Right ventricle myocardium superior (tissue), 1 donor: ENCODE measurements around the gene HSDL2. TPM values are rescaled to one million over a fixed set of nuclear protein-coding genes. Genes with fewer than 3 reads are reported as not detected.
"Not testable (repeated sequence)": the region's sequence is repeated elsewhere in the genome, so short reads cannot be mapped to it uniquely, and the experiment has no call there.

Experiments used
- ATAC-seq: fragments of 200-7000 bp; cut with Tn5 transposase; one replicate; pipeline ENCODE4 v1.9.1; 2020; ENCODE audit warnings: mild to moderate bottlenecking; ENCODE audit not compliant: poor library complexity
- DNase-seq: peaks from one replicate; pipeline ENCODE4 v3.0.0-alpha.2; 2020
- intact Hi-C: fragments of 100-400 bp; cut with DNase I; formaldehyde crosslinking; loops from one replicate; pipeline ENCODE4 v1.11.2; 2022
- total RNA-seq: library from RNA; stranded (reverse); fragmentation: NEBNext Ultra II Directional; extraction: Animal tissue kit (Norgen Biotek cat#: 25700); gene quantifications from one replicate; pipeline ENCODE4 v1.2.1, GENCODE V29; 2021
- donor health status: DM: no; HTN: yes; CAD: no; lungs with severe emphysema.

Gene HSDL2
- total RNA-seq, 1 donor from 2014 or later, result 292 TPM

GRCh38 chr9:112382501-112383364 lies 2.8 kb downstream of the HSDL2 start:
- intact Hi-C loops, result no loop called here
- no peak for DNase-seq
- ATAC-seq, result no peak

DNA sequence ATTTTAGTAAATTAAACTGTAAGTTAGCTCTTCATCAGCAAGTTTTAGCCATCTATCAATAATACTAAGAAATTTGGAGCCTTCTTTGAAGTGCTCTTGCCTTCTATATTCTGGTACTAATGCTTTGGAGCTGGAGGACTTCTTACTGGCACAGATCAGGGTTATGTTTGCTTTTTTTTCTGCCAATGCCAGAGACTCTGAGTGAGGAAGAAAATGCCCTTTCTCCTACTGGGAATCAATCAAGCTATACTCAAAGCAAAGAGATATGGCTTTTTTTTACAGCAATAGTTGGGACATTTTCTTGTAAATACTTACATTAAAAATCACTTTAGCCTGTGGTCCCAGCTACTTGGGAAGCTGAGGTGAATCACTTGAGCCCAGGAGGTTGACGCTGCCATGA lies 4.3 kb downstream of the HSDL2 start:
- no peak for ATAC-seq
- no peak for DNase-seq
- intact Hi-C loops, result no loop called here

DNA sequence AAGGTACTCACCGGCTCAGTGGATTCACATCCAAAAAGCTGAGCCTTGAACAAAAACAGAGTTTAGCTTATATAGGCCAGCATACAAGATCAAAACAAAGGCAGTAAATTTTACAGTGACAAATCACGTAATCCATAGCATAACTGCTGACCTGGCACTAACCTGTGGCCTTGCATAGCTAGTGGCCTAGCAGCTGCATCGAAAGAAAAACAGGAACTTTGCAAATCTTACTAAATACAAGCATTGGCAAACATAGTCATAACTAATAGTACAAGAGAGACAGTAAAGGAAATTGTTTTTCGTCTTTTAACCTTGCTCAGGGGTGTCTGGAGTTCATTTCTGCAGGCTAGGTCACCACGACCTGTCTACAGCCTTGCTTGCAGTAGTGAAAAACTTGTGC lies 4.8 kb downstream of the HSDL2 start:
- ATAC-seq (no peak), DNase-seq (no peak)
- intact Hi-C loops, result no loop called here

- ATAC-seq (no peak), DNase-seq (no peak)
- intact Hi-C loops, result no loop called here
Observed at GRCh38 chr9:112387115-112387514, 7.2 kb downstream of the HSDL2 start.

DNA sequence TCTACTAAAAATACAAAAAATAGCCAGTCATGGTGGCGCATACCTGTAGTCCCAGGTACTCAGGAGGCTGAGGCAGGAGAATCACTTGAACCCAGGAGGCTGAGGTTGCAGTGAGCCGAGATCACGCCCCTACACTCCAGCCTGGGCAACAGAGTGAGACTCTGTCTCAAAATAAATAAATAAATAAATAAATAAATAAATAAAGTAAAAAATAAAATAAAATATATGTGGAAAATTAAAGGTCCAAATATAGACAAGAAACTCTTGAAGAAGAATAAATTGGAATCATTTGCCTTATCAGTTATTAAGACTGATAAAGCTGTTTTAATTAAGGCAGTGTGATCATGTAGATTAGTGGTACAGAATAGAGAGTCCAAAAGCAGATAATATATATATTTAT lies 10.0 kb downstream of the HSDL2 start:
- DNase-seq, ATAC-seq, intact Hi-C loops: not testable (repeated sequence)

GRCh38 chr9:112391936-112392560 lies 12.1 kb downstream of the HSDL2 start:
- intact Hi-C loops, ATAC-seq, DNase-seq: not testable (repeated sequence)

DNA sequence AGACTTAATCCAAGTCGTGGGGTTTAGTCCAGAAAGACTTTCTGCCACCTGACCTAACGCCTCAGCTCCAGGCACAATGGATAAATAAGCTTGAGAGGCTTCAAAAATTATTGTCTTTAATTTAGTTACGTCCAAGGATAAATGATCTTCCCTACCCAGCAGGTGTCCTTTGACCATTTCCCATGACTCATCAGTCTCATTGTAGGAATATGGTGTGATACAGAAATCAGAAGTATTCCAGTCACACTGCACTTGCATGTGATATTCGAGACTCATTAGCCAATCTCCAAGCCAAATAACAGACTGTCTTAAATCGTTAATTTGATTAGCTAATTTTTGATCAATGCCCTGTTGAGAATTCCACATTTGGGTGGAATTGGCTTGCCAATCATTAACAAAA lies 13.2 kb downstream of the HSDL2 start:
- intact Hi-C loops, ATAC-seq, DNase-seq: not testable (repeated sequence)

DNA sequence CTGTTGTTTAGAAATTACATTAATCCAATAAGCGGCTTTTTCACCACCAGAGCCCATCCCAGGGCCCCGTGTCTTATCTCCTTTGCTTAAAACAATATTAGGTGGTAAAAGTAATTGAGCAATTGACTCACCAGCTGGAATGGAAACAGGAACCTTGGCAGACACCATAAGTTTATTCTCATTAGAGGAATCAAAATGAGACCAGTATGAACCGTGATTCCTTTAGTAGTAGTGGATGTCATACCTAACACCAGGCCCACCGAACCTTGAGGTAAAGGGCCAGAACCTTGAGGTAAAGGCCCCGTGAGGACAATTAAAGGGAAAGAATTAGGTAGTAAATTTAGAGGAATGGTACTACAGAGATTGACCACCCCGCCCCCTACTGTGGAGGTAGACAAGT lies 16.5 kb downstream of the HSDL2 start:
- ATAC-seq (no peak), DNase-seq (no peak)
- intact Hi-C loops, result no loop called here

DNA sequence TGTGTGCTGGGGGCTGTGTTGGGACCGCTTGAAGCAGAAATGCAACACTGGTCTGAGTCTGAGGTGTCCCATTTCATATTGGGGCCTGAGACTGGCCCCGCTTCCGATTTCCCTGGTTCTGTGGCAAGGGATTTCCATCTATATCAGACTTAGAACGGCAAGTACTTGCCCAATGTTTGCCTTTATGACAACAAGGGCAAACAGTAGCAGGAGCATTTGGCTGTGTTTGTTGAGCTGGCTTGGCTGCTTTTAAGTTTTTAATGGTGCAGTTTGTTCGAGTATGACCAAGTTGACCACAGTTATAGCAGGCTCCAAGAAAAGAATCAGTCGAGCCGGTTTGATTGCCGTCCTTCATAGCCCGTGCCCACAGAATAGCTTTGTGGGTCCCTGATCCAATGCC lies 17.0 kb downstream of the HSDL2 start:
- ATAC-seq (no peak), DNase-seq (no peak)
- intact Hi-C loops, result no loop called here

GRCh38 chr9:112401175-112401815 lies 21.4 kb downstream of the HSDL2 start:
- intact Hi-C loops, result no loop called here
- no peak for ATAC-seq

DNA sequence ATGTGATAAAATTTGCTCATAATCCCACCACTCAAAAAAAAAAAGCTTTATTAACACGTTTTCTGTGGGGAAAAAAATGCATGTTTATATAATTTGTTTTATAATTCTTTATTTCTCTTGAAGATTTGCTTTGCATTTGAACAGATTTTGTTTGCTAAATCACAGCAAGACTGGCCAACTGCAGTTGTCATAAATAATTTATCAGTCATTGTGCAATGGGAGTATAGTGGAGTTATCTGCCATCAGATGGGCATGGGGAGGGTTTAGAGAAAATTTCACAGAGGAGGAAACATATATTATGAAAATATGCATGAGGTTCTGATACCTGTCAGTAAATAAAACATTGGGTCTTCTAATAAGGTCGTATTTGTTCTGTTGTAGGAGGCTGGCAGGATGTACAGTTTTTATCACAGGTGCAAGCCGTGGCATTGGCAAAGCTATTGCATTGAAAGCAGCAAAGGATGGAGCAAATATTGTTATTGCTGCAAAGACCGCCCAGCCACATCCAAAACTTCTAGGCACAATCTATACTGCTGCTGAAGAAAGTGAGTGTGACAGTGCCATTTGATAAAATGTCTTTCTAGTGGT lies 23.8 kb downstream of the HSDL2 start:
- ATAC-seq (no peak), DNase-seq (no peak)
- intact Hi-C loops, result no loop called here

More at GRCh38 chr9:112401175-112401815, 21.4 kb downstream of the HSDL2 start:
- DNase-seq, result no peak

DNA sequence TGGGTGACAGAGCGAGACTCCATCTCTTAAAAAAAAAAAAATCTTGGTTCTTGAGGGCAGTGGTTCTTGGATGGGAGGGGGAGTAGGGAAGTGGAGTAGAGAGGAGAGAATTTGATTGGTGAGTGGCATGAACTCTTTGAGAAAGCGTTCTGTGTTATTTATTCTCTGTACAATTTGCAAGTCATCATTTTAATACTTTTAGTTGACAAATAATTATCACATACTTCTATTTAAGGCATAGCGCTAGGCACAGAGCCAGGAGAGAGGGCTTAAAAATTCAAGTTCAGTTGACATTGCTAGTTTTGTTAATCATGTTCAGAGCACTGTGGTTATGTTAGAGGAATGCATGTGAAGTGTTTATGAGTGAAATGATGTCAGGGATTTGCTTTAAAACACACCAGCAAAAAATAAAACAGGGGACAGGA lies 24.6 kb downstream of the HSDL2 start:
- intact Hi-C loops, result no loop called here
- ATAC-seq (no peak), DNase-seq (no peak)

GRCh38 chr9:112408275-112408674 lies 28.4 kb downstream of the HSDL2 start:
- ATAC-seq (no peak), DNase-seq (no peak)
- intact Hi-C loops, result no loop called here

GRCh38 chr9:112408819-112409218 lies 28.9 kb downstream of the HSDL2 start:
- no peak for ATAC-seq
- intact Hi-C loops, result no loop called here
- DNase-seq, result no peak

GRCh38 chr9:112409758-112410157 lies 29.9 kb downstream of the HSDL2 start:
- no peak for DNase-seq
- intact Hi-C loops, result no loop called here
- ATAC-seq, result no peak

GRCh38 chr9:112411626-112412027 lies 31.7 kb downstream of the HSDL2 start:
- DNase-seq, result no peak
- intact Hi-C loops, result no loop called here
- ATAC-seq, result no peak

DNA sequence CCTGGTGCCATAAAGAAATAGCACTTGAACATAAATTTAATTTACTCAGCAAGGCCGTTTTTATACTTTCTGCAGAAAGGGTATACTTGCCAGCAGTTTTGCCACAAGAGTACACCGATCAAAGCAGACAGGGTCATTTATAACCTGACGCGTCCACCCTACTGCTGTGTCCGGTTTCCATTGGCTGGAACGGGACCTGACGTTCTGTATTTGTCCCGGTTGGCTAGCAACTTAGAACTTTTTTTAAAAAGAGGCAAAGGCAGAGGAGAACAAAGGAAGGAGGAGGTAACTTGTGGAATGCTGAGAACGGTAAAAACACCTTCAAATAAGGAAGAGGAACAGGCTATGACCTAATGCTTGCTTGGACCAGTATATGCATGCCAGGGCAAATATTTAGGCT lies 33.8 kb downstream of the HSDL2 start:
- ATAC-seq, intact Hi-C loops, DNase-seq: not testable (repeated sequence)

DNA sequence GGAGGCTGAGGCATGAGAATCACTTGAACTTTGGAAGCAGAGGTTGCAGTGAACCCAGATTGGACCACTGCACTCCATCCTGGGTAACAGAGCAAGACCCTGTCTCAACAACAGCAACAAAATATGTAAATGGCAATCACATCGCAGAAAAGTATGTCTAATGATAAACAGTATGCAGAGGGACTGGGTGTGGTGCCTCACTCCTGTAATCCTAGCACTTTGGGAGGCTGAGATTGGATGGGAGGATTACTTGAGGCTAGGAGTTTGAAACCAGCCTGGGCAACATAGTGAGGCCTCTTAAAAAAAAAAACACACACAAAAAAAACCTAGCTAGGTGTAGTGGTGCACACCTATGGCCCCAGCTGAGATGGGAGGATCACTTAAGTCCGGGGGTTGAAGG lies 40.3 kb downstream of the HSDL2 start:
- no peak for DNase-seq

GRCh38 chr9:112421771-112422222 lies 41.9 kb downstream of the HSDL2 start:
- ATAC-seq, result no peak
- no peak for DNase-seq
- intact Hi-C loops, result no loop called here

More for the DNA sequence above, 40.3 kb downstream of the HSDL2 start:
- intact Hi-C loops, result no loop called here
- no peak for ATAC-seq
